BLaER1 (cell line): Measurements from ENCODE around the gene ASTE1.
A peak's percentile ranks its signal among the peaks of the same experiment; 100 is the strongest.

ENCODE experiments used
- H3K27ac ChIP-seq: shearing (Covaris generic); formaldehyde crosslinking; 2 replicates; pipeline ENCODE4 v1.8.1; 2022
- H3K27me3 ChIP-seq: shearing (Covaris generic); formaldehyde crosslinking; 2 replicates; pipeline ENCODE4 v1.8.1; 2022
- H3K36me3 ChIP-seq: shearing (Covaris generic); formaldehyde crosslinking; 2 replicates; pipeline ENCODE4 v1.8.1; 2022
- H3K4me1 ChIP-seq: shearing (Covaris generic); formaldehyde crosslinking; 2 replicates; pipeline ENCODE4 v1.8.1; 2022
- H3K4me2 ChIP-seq: shearing (Covaris generic); formaldehyde crosslinking; 2 replicates; pipeline ENCODE4 v1.8.1; 2022
- H3K4me3 ChIP-seq: shearing (Covaris generic); formaldehyde crosslinking; 2 replicates; pipeline ENCODE4 v1.8.1; 2022
- H3K9ac ChIP-seq: shearing (Covaris generic); formaldehyde crosslinking; 2 replicates; pipeline ENCODE4 v1.8.1; 2022
- H3K9me3 ChIP-seq: shearing (Covaris generic); formaldehyde crosslinking; 2 replicates; pipeline ENCODE4 v1.8.1; 2022
- H4K20me1 ChIP-seq: shearing (Covaris generic); formaldehyde crosslinking; 2 replicates; pipeline ENCODE4 v1.8.1; 2022
- Cebpa-rat ChIP-seq: shearing (Covaris generic); IDR thresholded peaks from 2 replicates; pipeline ENCODE4 v1.8.1; 2022

ASTE1 gene

DNA sequence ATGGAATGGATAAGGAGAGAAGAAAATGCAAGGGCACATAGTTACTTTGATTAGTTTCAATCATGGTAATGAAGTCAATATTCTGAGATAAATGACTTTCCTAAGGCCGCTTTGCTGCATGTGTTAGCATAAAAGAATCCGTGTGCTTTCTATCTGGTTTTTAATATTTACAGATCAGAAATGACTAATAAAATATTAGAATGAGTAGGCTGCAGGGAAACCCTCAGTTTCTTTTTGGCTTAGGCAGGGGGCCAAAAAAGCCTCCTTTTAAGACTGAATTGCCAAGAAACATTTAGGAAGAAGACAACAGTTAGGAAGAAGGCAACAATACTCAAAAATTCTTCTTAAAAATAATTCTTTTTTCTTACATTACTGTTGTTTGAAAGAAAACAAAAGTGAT lies 11.7 kb upstream of the ASTE1 start:
- Histone ChIP-seq H3K27ac (no peak overlapping the region), H3K4me2 (no peak overlapping the region), H3K4me3 (no peak overlapping the region), H3K9me3 (no peaks in the 10 kb centered on the region), H4K20me1 (no peaks in the 10 kb centered on the region), H3K27me3 (no peaks in the 10 kb centered on the region), H3K9ac (no peak overlapping the region), H3K36me3 (no peaks in the 10 kb centered on the region), H3K4me1 (peaks cover 7% of the 10 kb centered on the region)
- no peak for TF ChIP-seq Cebpa-rat

DNA sequence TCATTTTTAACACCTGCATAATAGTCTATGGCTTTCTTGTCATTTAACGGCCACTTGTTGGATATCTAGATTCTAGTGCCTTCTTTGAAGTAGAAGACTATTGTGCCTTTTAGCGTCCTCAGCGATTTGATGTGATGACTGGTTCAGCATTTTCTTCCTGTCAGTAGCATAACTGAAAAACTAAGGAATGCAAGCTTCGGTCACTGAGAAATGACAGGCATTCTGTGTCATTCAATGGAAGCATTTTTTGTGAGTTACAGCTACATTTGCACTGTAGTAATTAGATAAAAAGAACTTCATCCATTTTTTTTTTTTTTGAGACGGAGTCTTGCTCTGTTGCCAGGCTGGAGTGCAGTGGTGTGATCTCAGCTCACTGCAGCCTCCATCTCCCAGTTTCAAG lies 10.4 kb upstream of the ASTE1 start:
- H3K27ac ChIP-seq: no peak overlapping the region

DNA sequence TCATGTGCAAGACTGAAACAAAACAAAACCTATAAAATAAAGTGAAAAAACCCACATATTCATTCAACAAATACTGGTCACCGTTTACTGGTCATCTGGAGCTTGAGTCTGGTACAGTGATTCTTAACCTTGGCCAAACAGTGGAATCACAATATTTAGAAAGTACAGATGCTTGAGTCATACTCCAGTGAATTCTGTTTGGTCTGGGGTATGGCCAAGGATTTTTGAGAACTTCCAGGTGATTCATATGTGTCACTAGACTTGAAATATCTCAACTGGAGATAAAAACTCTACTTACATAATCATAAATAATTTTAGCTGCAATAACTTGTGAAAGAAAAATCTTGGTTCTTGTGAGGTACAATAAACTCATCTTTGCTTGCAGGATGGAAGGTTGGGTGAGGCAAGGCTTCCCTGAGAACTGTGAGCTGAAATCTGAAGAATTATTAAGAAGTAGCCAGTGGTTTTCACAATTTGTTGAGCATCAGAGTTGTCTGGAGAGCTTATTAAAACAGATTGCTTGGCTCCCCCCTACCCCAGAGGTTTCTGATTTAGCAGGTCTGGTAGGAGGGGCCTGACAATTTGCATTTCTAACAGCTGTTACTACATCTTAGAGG lies 9.7 kb upstream of the ASTE1 start:
- H3K4me1 ChIP-seq: no peaks in the 10 kb centered on the region
- H3K9me3 ChIP-seq: no peaks in the 10 kb centered on the region
- TF ChIP-seq Cebpa-rat: no peak
- H3K9ac ChIP-seq: no peak overlapping the region
- no peak overlapping the region for H3K27ac ChIP-seq
- H3K4me2 ChIP-seq: no peak overlapping the region
- no peaks in the 10 kb centered on the region for H3K36me3 ChIP-seq
- no peak overlapping the region for H3K4me3 ChIP-seq
- H3K27me3 ChIP-seq: no peaks in the 10 kb centered on the region
- H4K20me1 ChIP-seq: no peaks in the 10 kb centered on the region

More for the DNA sequence above, 10.4 kb upstream of the ASTE1 start:
- TF ChIP-seq Cebpa-rat: no peak
- H3K4me2 ChIP-seq: no peak overlapping the region
- H3K9ac ChIP-seq: no peak overlapping the region
- no peaks in the 10 kb centered on the region for H3K9me3 ChIP-seq
- 0 out of 2 replicates have a peak, but pooled peaks cover under 1% of the 10 kb centered on the region for H3K4me1 ChIP-seq
- no peak overlapping the region for H3K4me3 ChIP-seq
- no peaks in the 10 kb centered on the region for H3K27me3 ChIP-seq
- no peaks in the 10 kb centered on the region for H3K36me3 ChIP-seq
- no peaks in the 10 kb centered on the region for H4K20me1 ChIP-seq

DNA sequence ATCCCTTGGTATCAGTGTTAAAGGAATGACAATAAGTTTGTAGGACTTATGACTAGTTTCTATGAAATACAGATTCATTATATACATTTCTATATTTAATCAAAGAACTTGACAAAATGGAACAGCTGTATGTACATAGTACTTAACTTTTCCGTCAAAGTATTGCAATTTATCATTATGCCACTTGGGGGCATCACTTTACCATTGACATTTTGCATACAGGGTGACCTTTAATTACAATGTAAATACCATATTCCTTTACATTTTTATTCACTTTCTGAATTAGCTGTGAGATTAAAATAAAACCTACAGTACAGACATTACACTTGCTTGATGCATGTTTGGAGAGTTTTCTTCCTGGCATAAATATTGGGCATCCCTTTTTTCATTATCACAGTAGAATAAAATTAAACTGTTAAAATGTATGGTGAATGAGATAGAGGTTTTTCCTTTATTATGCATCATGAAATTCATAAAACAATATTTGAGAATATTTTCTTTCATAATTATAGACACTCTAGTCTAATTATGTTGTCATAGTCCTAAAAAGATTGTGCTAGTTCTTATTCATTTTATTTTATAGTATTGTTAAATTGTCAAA lies 7.0 kb upstream of the ASTE1 start:
- Histone ChIP-seq H3K9me3 (no peaks in the 10 kb centered on the region), H3K27me3 (no peaks in the 10 kb centered on the region), H3K4me2 (no peak overlapping the region), H3K36me3 (no peaks in the 10 kb centered on the region), H3K4me1 (no peaks in the 10 kb centered on the region), H4K20me1 (no peaks in the 10 kb centered on the region), H3K27ac (no peak overlapping the region), H3K9ac (no peak overlapping the region), H3K4me3 (no peak overlapping the region)
- TF ChIP-seq Cebpa-rat: no peak

DNA sequence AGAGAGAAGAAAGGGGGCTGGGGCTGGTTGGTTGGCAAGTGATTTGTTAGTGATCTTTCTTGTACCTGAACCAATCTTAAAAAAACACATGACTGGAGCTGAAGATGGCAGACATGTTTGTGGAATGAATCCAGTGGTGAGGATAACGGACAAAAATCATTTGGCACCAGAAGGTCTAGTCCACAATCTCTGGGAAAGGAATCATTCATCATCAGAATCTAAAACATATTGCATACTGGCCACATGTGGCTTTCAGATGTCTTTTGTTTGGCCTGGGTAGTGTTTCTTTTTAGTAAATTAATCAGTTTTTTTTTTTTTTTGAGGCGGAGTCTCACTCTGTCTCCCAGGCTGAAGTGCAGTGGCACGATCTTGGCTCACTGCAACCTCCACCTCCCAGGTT lies 5.0 kb upstream of the ASTE1 start:
- Histone ChIP-seq H3K36me3 (no peaks in the 10 kb centered on the region), H3K4me1 (no peaks in the 10 kb centered on the region), H3K9ac (no peak overlapping the region), H3K9me3 (no peaks in the 10 kb centered on the region), H3K4me3 (no peak overlapping the region), H3K4me2 (no peak overlapping the region), H3K27ac (no peak overlapping the region), H4K20me1 (no peaks in the 10 kb centered on the region), H3K27me3 (no peaks in the 10 kb centered on the region)
- no peak for TF ChIP-seq Cebpa-rat

DNA sequence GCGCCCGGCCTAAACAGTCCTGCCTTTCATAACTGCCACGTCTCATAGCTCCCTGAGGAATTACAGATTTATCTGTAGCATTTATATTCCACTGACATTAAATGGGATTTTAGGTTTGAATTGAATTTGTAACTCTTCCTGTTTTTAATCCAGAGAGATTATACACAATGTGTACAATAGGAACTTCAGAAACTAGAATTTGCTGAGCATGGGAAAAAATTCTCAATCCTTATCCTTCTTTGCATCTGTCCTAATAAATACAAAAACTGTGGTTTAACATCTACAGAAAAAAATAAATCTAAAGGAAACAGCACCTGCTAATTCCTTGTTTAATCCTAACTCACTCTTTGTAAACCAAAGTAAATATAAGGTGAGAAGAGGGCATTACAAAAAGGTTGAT lies 2.2 kb upstream of the ASTE1 start:
- H4K20me1 ChIP-seq: no peaks in the 10 kb centered on the region
- no peak overlapping the region for H3K4me3 ChIP-seq
- H3K27ac ChIP-seq: no peak overlapping the region
- H3K27me3 ChIP-seq: no peaks in the 10 kb centered on the region
- no peak overlapping the region for H3K9ac ChIP-seq
- H3K4me1 ChIP-seq: peaks cover 15% of the 10 kb centered on the region
- H3K36me3 ChIP-seq: peaks cover 9% of the 10 kb centered on the region
- H3K9me3 ChIP-seq: no peaks in the 10 kb centered on the region; the same call in 1 of the 2 replicates
- H3K4me2 ChIP-seq: no peak overlapping the region
- no peak for TF ChIP-seq Cebpa-rat

DNA sequence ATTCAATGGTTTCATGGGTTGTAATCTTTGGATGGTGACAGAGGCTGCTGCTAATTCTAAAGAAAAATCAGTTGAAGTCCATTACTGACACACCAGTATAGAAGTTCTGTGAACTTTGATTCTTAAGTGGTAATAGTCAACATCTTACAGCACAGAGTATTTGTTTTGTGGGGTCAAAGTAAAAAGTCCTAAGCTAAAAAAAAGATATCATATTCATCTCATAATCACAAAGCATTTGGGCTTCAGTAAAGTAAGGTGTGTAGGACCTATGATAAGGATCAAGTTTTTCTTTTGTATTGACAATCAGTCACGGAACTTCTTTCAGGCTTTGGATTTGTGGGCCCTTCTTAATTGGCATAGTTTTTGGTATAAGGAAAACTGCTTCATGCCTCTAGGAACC lies 1.1 kb downstream of the ASTE1 start:
- Histone ChIP-seq H3K4me3 (peak overlapping the region; percentile 77; the same call in 1 of the 2 replicates), H4K20me1 (no peaks in the 10 kb centered on the region), H3K27me3 (no peaks in the 10 kb centered on the region), H3K9ac (no peak overlapping the region), H3K36me3 (peaks cover 19% of the 10 kb centered on the region), H3K9me3 (no peaks in the 10 kb centered on the region; the same call in 1 of the 2 replicates), H3K4me1 (peaks cover 24% of the 10 kb centered on the region), H3K4me2 (peak overlapping the region; percentile 86), H3K27ac (no peak overlapping the region)
- TF ChIP-seq Cebpa-rat: no peak

DNA sequence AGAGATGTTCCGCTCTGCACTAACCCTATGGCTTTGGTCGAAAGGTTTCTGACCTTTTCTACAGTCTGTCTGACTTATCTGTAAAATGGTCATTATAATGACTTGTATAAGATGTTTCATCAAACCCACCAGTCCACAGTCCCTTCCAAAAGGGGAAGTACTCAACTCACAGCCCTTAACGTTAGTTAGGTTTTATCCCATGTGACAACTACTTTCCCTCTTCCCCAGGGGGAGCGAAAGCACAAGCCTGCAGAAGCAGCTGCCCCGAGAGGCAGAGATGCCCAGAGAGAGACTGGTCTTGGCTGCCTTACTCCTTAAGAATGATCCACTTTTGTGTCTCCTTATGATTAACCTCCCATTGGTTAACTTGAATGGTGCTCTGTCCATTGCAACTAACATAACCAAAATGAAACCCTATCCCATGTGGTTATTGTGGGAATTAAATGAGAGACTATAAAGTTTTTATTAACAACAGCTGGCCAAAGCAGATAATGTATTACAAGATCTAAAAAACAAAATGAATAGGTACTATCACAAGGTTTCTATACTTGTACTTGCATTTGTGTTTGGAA lies 6.4 kb downstream of the ASTE1 start:
- no peak for TF ChIP-seq Cebpa-rat
- peaks cover 21% of the 10 kb centered on the region for H3K4me1 ChIP-seq
- no peak overlapping the region for H3K4me3 ChIP-seq
- peaks cover 51% of the 10 kb centered on the region for H3K36me3 ChIP-seq
- no peak overlapping the region for H3K27ac ChIP-seq
- H3K9me3 ChIP-seq: no peaks in the 10 kb centered on the region; the same call in 1 of the 2 replicates
- H3K27me3 ChIP-seq: no peaks in the 10 kb centered on the region
- H3K9ac ChIP-seq: no peak overlapping the region
- H3K4me2 ChIP-seq: peak overlapping the region; percentile 35
- no peaks in the 10 kb centered on the region for H4K20me1 ChIP-seq

DNA sequence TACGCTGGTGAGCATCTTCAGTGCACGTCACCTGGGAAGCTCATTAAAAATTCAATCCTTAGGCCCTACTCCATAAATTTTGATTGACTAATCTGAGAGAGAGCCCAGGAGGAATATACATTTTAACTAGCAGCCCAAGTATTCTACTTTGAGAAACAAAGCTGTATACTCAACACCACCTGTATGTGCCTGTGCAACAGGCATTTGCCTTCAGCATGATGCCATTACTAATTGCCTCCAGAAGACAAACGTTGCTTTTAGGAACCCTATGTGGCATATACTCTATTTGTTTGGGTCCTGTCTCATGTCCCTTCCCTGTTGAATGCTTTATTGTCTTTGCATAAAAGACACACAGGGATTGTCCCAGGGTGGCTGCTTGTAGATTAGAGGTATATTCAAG lies 7.7 kb downstream of the ASTE1 start:
- Histone ChIP-seq H3K27ac (no peak overlapping the region), H3K4me1 (peaks cover 17% of the 10 kb centered on the region), H4K20me1 (no peaks in the 10 kb centered on the region), H3K27me3 (no peaks in the 10 kb centered on the region), H3K36me3 (peaks cover 56% of the 10 kb centered on the region), H3K4me3 (no peak overlapping the region), H3K9me3 (no peaks in the 10 kb centered on the region; the same call in 1 of the 2 replicates), H3K9ac (no peak overlapping the region), H3K4me2 (no peak overlapping the region)
- TF ChIP-seq Cebpa-rat: no peak

DNA sequence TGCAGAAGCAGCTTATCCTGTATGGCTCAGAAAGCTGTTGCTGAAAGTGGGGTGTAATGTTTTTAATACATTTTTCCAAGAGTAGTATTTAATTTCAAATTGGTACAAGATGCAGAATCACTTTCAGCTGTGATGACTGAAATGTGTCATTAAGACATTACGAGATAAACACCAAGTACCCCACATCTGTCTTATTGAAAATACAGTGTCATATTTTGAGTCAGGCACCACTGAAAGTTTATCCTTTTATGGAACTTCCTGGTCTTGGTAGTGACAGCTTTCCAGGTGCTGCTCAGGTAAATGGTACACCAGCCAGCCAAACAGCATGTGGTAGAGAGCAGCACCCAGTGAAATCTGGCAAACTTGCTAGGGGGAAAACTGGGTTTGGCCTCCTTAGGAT lies 16.9 kb downstream of the ASTE1 start:
- Histone ChIP-seq H3K27me3 (no peaks in the 10 kb centered on the region), H4K20me1 (no peaks in the 10 kb centered on the region), H3K4me1 (no peaks in the 10 kb centered on the region; the same call in 1 of the 2 replicates), H3K27ac (no peak overlapping the region), H3K9me3 (no peaks in the 10 kb centered on the region), H3K4me2 (no peak overlapping the region), H3K36me3 (peaks cover 74% of the 10 kb centered on the region), H3K4me3 (no peak overlapping the region), H3K9ac (no peak overlapping the region)
- no peak for TF ChIP-seq Cebpa-rat
